GM12864 (cell line): Measurements from ENCODE around the gene CCDC7.
"Not testable (repeated sequence)": the region's sequence is repeated elsewhere in the genome, so short reads cannot be mapped to it uniquely, and the experiment has no call there.

Experiments
- DNase-seq: peaks from one replicate; pipeline ENCODE4 v3.0.0-alpha.2; 2011; ENCODE audit warnings: low read depth
- H3K4me3 ChIP-seq: 2 replicates; pipeline ENCODE4 v1.5.1; 2011; ENCODE audit warnings: mild to moderate bottlenecking, low read depth, low read length, control low read depth
- TF ChIP-seq, protein P1 (sequence below): IDR thresholded peaks from 2 replicates; pipeline ENCODE4 v1.5.1; 2011; ENCODE audit warnings: low read depth, mild to moderate bottlenecking, moderate library complexity, low read length, control low read depth, inconsistent platforms; ENCODE audit errors: missing control alignments

CCDC7 gene

GRCh38 chr10:32489158-32489557, 43.2 kb downstream of the CCDC7 start:
- TF ChIP-seq, protein P1, sequence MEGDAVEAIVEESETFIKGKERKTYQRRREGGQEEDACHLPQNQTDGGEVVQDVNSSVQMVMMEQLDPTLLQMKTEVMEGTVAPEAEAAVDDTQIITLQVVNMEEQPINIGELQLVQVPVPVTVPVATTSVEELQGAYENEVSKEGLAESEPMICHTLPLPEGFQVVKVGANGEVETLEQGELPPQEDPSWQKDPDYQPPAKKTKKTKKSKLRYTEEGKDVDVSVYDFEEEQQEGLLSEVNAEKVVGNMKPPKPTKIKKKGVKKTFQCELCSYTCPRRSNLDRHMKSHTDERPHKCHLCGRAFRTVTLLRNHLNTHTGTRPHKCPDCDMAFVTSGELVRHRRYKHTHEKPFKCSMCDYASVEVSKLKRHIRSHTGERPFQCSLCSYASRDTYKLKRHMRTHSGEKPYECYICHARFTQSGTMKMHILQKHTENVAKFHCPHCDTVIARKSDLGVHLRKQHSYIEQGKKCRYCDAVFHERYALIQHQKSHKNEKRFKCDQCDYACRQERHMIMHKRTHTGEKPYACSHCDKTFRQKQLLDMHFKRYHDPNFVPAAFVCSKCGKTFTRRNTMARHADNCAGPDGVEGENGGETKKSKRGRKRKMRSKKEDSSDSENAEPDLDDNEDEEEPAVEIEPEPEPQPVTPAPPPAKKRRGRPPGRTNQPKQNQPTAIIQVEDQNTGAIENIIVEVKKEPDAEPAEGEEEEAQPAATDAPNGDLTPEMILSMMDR = no peak
- DNase-seq = no peak
- no peak overlapping the region for H3K4me3 ChIP-seq

GRCh38 chr10:32489901-32490300, 44.0 kb downstream of the CCDC7 start:
- TF ChIP-seq, protein P1 = no peak
- DNase-seq = no peak
- no peak overlapping the region for H3K4me3 ChIP-seq

DNA sequence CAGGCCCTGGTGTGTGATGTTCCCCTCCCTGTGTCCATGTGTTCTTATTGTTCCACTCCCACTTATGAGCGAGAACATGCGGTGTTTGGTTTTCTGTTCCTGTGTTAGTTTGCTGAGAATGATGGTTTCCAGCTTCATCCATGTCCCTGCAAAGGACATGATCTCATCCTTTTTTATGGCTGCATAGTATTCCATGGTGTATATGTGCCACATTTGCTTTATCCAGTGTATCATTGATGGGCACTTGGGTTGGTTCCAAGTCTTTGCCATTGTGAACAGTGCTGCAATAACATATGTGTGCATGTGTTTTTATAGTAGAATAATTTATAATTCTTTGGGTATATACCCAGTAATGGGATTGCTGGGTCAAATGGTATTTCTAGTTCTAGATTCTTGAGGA, 48.6 kb downstream of the CCDC7 start:
- not testable (repeated sequence) for DNase-seq, H3K4me3 ChIP-seq

GRCh38 chr10:32500136-32500535, 54.2 kb downstream of the CCDC7 start:
- not testable (repeated sequence) for DNase-seq

GRCh38 chr10:32501906-32502305, 56.0 kb downstream of the CCDC7 start:
- TF ChIP-seq, protein P1 = no peak
- no peak overlapping the region for H3K4me3 ChIP-seq
- DNase-seq = no peak

More at GRCh38 chr10:32500136-32500535, 54.2 kb downstream of the CCDC7 start:
- not testable (repeated sequence) for H3K4me3 ChIP-seq

DNA sequence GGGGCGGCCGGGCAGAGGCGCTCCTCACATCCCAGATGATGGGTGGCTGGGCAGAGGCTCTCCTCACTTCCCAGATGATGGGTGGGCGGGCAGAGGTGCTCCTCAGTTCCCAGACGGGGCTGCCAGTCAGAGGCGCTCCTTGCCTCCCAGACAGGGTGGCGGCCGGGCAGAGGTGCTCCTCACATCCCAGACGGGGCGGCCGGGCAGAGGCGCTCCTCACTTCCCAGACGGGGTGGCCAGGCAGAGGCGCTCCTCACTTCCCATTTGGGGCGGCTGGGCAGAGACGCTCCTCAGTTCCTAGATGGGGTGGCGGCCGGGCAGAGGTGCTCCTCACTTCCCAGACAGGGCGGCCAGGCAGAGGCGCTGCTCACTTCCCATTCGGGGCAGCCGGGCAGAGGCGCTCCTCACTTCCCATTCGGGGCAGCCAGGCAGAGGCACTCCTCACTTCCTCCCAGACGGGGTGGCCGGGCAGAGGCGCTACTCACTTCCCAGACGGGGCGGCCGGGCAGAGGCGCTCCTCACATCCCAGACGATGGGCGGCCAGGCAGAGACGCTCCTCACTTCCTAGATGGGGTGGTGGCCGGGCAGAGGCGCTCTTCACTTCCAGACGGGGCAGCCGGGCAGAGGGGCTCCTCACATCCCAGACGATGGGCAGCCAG, 60.0 kb downstream of the CCDC7 start:
- DNase-seq, H3K4me3 ChIP-seq: not testable (repeated sequence)

DNA sequence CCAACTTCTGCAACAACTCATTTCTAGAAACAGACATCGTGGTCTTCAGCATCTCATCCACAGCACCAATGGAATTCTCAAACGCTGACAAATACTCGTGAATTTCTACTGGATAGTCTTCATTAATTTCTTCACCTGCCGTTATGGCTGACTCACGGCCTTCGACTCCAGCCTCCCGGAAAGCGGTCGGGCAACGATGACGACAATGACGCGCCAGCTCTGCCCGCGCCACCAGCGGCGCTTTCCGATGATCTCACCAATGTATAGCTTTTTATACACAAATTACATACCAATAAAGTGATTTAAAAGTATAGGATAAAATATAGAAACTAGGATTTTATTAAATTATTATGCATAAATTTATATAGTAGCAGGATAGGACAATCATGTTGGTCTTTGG, 65.7 kb downstream of the CCDC7 start:
- no peak overlapping the region for H3K4me3 ChIP-seq
- no peak for DNase-seq
- TF ChIP-seq, protein P1 = no peak

DNA sequence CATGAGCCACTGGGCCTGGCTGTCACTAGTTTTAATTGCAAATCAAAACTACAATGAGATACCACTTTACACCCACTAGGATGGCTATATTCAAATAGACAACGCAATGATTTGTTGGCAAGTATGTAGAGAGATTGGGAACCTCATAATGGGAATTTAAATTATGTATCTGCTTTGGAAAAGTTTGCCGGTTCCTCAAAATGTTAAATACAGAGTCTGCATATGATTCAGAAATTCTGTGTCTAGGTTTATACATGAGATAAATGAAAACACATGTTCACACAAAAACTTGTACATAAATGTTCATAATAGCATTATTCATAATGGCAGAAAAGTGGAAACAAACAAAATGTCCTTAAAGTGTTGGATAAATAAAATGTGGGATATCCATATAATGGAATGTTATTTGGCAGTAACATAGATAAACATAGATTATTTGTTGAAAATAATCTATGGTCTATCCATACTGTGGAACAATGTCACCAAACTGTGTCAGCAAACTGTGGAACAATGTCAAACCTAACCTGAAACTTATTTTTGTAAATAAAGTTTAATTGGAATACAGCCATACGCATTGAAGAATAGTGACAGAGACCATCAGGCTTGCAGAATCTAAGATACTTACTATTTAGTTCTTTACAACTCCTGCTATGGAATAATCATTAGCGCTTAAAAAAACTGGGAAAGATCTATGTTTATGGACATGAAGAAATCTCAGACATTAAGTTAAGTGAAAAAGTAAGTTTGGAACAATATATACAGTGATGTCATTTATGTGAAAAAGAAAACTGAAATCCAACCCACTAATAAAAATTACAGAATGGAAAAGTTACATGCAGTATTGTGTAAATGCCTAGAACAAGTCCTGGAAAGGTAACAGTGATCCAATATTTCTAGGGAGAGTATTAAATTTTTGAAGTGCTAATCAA, 70.9 kb downstream of the CCDC7 start:
- no peak for DNase-seq
- TF ChIP-seq, protein P1 = no peak
- H3K4me3 ChIP-seq = no peak overlapping the region
